Middle frontal gyrus (tissue), 1 donor: ENCODE results near the gene LRRC23.

Experiments used
- DNase-seq: peaks from one replicate; pipeline ENCODE4 v3.0.0-alpha.2; 2015; ENCODE audit warnings: low spot score; ENCODE audit errors: extremely low spot score

LRRC23 gene

DNA sequence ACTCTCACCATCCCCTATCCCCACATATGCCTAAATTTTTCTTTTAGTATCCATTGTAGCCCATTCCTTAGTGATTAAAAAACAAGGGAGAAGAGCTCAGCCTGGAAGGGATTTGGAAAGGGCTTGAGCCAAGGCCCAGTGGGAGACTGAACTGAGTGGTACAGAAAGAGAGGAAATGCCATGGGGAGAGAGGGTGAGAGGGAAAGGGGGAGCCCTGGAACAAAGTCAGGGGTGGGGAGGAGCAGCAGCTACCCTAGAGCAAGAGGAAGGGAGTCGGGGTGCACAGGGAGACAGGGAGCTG is 20.6 kb downstream of the LRRC23 start:
- DNase-seq: no peak

DNA sequence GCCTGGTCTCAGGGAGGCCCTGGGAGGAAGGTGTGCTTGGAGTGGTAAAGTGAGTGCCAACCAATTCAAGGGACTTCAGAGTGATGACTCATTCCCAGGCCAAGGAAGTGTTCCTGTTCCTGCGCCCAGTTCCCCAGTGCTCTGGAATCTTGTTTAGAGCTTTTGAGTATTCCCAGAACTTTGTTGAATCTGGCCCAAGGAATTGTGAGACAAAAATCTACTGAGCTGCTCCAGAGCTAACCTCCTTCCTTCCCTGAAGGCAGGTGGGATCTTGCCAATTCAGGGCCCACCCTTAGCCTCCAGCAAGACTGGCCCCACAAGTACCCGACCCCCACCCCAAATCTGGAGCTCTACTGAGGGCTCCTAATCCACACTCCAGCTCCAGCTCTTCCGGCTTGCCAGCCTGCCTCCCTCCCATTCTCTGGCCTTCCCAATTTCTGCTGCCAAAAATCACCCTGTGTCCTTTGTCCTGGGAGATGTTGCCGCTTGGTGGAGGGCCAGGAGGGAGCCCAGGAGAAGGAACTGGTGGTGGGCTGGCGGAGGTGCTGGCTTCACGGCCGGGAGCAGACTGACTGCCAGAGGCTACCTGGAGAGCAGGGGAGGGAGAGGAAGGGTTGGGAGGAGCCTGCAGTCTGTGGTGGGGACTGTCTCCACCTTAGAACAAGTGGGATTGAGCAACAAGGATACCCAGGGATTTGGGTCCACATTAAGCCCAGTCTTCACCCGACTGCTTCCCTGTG is 21.1 kb downstream of the LRRC23 start:
- no peak for DNase-seq

DNA sequence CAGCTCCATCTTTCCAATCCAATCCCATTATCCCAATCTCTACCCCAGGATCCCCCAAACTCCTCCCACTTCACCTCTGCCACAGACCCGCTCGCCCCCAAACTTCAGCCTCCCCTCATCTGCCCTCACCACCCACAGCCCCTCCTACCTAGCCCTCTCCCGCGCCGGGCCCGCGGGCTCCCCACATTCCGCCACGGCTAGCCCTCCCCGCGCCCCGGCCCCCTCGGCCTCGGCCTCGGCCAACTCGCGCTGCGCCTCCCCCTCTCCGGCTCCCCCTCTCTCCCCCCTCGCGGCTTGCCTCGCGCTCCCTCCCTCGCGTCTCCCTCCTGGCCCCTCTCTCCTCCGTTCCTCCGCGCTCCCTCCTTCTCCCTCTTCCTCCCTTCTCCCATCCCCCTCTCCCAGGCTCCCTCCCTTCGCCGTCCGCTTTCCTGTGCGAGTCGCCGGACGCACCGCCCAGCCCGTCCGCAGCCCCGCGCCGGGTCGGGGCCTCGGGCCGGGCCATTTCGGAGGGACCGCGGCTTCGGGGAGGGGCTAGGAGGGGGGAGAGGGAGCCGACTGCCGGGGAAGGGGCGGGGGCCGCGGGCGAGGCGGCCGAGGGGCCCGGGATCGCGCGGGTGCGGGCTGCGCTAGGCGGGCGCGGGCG is 22.9 kb downstream of the LRRC23 start, which contains the start of gene ATN1:
Gene ATN1 (plus strand): TSS at position 581 of the 643 bp plus-strand sequence. CDS start 6,043 bp downstream, outside the sequence.
- DNase-seq: peak; percentile 53

DNA sequence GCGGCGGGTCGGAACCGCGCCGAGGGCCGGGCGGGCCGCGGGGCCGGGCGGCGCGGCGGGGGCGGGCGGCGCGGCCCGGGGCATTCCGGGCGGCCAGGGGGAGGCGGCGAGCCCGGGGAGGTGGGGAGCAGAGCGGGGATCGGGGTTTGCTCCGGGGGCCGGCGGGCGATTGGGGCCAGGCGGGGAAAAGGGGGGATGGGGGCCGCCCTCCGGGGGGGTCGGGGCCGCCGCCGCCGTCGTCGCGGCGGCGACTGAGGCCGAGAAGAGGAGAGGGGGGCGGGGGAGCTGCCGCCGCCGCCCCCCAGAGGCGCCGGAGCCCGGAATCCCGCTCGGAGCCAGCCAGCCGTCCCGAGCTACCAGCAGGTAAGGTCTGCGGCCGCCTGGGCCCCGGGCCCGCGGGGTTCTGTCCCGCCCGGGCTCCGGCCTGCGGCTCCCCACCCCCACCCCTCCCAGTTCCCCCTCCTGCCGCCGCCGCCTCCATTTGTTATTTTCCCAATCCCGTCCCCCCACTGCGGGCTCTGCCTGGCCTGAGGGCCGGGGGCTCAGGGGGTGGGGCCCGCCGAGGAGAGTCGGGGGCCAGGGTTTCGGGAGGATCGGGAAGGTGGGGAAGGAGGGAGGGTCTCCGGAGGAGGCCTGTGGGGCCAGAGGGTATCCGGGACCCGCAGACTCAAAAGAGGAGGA is 23.5 kb downstream of the LRRC23 start:
- DNase-seq: no peak

DNA sequence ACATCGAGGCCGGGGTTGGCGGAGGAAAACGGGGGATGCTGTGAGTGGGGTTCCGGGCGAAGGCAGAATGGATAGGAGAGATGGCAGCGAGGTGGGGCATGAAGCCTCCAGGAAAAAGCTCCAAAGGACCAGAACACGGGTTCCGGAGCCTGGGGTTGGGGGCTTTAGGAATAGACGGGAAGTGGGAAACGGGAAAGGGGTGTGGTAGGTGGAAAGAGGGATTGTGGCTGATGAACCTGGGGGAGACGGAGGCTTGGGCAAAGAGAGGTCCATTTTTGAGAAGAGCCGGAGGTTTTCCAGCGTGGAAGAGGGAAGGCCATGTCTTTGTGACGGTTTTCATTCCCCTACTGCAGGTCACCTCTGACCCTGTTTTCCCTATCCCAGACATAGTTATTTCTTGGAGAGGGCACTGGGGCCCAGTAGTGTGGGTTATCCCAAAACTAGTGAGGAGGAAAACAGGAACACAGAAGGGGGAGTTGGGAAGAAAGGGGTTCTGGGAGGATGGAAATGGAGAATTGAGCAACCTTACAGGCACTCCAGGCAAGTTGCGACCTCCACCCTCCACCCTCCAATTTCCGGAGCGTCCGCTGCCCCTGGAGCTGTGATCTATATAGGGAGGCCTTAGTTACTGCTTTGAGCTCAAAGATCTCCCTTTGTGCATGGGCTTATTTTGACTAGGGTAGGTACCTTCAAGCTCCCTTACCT is 24.2 kb downstream of the LRRC23 start:
- DNase-seq: no peak

DNA sequence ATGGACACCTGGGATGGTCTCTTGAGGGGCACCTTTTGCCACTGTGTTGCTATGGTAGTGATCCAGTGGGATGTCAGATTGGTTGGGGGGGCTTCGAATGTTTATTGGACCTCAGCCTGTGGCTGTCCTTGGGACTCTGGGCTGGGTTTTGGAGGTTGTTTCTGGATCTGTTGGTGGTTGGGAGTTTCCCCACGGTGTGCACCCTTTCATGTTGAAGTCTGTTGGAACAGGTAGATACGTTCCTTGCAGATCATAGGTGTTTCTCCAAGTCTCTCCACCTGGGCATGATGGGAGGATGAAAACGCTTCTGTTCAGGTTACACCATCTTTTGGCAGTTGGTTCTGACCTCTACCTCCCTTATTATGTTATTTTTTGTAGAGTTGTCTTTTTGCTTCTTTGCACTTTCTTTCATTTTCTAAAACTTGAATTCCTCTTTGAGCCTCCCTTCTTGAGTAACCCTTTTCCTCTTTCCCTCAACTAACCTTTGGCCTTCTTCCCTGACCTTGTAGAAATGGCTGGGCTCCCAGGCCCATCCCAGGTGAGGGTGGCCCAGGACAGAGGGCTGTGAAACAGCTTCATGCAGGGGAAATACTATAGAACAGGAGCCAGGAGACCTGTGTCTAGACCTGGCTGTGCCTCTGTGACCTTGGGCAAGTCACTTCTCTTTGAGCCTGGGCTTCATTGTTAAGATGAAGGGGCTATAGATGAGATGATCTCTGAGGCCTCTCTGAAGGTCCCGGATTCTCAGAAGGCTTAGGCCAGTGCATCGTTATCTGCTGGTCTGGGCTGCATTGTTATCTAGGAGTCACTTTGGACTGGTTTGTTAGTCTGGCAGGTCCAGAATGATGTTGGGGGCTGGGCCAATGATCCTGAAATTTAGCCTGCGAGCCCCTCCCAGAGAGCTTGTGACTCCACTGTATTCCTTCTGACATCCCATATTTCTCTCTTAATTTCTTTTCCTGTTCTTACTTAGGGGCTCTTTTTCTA is 25.1 kb downstream of the LRRC23 start:
- no peak for DNase-seq

DNA sequence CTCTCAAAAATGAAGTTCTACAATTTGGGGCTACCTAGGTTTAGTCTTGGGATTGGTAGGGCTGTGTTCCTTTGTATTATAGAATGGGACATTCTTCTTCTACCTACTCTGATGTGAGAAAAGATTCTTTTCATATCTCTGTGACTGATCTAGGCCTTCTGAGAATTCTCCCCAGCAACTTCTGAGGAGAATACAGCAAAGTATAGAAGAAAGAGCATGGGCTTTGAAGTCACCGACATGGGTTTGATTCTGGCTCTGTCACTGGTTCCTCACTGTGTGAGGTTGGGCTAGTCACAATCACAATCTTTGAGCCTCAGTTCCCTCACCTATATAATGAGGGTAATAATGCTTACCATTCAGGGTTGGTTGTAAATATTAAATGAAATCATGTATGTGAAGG is 28.1 kb downstream of the LRRC23 start:
- no peak for DNase-seq

DNA sequence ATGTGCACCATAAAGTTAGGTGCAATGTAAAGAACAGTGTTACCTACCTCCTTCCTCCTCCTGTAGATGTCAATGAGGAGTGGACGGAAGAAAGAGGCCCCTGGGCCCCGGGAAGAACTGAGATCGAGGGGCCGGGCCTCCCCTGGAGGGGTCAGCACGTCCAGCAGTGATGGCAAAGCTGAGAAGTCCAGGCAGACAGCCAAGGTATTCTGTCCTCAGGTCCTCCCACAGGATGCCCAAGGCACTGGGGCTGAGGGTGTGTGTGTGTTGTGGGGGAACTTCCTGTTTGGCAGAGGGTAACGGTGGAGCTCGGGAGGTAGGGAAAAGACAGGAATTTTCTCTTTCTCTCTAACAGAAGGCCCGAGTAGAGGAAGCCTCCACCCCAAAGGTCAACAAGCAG is 29.5 kb downstream of the LRRC23 start:
- DNase-seq: no peak

DNA sequence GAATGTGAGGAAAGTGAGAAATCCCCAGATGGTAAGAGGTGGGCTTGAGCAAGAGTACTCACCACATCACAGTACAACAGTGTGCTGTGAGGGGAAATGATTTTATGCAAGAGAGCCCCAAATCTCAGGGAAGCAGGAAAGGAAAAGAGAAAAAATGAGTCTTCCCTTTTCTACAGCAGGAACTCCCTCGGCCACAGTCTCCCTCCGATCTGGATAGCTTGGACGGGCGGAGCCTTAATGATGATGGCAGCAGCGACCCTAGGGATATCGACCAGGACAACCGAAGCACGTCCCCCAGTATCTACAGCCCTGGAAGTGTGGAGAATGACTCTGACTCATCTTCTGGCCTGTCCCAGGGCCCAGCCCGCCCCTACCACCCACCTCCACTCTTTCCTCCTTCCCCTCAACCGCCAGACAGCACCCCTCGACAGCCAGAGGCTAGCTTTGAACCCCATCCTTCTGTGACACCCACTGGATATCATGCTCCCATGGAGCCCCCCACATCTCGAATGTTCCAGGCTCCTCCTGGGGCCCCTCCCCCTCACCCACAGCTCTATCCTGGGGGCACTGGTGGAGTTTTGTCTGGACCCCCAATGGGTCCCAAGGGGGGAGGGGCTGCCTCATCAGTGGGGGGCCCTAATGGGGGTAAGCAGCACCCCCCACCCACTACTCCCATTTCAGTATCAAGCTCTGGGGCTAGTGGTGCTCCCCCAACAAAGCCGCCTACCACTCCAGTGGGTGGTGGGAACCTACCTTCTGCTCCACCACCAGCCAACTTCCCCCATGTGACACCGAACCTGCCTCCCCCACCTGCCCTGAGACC is 31.0 kb downstream of the LRRC23 start:
- no peak for DNase-seq

DNA sequence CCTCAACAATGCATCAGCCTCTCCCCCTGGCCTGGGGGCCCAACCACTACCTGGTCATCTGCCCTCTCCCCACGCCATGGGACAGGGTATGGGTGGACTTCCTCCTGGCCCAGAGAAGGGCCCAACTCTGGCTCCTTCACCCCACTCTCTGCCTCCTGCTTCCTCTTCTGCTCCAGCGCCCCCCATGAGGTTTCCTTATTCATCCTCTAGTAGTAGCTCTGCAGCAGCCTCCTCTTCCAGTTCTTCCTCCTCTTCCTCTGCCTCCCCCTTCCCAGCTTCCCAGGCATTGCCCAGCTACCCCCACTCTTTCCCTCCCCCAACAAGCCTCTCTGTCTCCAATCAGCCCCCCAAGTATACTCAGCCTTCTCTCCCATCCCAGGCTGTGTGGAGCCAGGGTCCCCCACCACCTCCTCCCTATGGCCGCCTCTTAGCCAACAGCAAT is 31.6 kb downstream of the LRRC23 start:
- DNase-seq: no peak

DNA sequence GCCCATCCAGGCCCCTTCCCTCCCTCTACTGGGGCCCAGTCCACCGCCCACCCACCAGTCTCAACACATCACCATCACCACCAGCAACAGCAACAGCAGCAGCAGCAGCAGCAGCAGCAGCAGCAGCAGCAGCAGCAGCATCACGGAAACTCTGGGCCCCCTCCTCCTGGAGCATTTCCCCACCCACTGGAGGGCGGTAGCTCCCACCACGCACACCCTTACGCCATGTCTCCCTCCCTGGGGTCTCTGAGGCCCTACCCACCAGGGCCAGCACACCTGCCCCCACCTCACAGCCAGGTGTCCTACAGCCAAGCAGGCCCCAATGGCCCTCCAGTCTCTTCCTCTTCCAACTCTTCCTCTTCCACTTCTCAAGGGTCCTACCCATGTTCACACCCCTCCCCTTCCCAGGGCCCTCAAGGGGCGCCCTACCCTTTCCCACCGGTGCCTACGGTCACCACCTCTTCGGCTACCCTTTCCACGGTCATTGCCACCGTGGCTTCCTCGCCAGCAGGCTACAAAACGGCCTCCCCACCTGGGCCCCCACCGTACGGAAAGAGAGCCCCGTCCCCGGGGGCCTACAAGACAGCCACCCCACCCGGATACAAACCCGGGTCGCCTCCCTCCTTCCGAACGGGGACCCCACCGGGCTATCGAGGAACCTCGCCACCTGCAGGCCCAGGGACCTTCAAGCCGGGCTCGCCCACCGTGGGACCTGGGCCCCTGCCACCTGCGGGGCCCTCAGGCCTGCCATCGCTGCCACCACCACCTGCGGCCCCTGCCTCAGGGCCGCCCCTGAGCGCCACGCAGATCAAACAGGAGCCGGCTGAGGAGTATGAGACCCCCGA is 32.2 kb downstream of the LRRC23 start:
- DNase-seq: no peak

DNA sequence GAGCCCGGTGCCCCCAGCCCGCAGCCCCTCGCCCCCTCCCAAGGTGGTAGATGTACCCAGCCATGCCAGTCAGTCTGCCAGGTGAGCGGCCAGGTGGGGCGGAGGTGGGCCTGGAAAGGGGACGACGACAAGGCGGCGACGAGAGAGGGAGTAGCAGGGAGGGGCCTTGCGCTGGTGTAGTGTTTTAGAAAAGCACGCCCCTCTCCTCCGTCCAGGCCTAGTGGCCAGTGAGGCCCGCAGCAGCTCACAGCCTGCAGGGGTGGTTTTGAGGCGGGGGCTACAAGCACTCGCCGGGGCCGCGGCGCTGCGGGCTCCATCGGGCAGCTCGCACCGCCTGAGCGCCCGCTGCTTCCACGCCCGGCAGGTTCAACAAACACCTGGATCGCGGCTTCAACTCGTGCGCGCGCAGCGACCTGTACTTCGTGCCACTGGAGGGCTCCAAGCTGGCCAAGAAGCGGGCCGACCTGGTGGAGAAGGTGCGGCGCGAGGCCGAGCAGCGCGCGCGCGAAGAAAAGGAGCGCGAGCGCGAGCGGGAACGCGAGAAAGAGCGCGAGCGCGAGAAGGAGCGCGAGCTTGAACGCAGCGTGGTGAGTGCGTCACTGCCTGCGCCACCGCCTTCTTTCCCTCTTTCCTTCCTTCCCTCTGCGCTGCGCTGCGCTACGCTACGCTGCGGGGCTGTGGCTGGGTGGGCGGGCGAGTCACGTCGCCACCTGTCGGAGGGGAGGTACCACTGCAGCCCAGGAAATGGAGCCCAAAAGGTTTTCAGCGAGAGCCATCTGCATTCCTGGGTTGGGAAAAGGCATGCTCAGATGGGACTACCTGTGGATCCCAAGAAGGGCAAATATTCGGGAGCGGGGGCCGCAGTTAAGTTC is 33.1 kb downstream of the LRRC23 start:
- DNase-seq: peak; percentile 90

DNA sequence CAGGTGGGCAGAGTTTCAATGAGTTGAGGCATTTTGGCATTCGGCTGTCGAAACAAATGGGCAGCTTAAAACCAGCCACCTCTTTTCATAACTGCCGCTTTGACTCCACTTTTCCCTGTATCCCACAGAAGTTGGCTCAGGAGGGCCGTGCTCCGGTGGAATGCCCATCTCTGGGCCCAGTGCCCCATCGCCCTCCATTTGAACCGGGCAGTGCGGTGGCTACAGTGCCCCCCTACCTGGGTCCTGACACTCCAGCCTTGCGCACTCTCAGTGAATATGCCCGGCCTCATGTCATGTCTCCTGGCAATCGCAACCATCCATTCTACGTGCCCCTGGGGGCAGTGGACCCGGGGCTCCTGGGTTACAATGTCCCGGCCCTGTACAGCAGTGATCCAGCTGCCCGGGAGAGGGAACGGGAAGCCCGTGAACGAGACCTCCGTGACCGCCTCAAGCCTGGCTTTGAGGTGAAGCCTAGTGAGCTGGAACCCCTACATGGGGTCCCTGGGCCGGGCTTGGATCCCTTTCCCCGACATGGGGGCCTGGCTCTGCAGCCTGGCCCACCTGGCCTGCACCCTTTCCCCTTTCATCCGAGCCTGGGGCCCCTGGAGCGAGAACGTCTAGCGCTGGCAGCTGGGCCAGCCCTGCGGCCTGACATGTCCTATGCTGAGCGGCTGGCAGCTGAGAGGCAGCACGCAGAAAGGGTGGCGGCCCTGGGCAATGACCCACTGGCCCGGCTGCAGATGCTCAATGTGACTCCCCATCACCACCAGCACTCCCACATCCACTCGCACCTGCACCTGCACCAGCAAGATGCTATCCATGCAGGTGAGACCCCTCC is 34.0 kb downstream of the LRRC23 start:
- DNase-seq: no peak

DNA sequence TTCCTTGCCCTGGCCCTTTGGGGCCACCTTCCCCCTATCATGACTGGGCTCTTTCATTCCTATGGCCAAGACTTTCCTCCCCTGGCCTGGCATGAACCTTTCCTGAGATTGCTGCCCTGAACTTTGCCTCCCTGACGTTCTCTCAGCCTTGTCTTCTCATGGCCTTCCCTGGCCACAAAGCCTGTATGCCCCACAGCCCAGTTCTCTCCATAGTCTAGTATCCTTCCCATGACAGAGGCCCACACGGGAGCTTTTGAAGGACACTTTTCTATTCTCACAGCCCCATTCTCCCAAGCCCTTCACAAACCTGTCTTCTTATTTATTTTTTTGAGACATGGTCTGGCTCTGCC is 34.5 kb downstream of the LRRC23 start:
- no peak for DNase-seq

DNA sequence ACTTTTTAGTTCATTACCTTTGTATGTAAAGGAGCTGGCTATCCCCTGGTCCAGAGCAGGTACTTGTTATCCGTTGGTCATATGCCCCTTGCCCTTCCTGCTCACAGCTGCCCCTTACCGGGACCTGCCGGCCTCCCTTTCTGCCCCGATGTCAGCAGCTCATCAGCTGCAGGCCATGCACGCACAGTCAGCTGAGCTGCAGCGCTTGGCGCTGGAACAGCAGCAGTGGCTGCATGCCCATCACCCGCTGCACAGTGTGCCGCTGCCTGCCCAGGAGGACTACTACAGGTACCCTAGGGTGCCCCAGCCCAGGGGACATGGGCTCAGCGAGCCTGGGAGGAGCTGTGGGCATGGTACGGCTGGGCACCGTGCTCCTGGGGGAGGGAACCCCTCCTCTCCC is 36.6 kb downstream of the LRRC23 start:
- DNase-seq: no peak

DNA sequence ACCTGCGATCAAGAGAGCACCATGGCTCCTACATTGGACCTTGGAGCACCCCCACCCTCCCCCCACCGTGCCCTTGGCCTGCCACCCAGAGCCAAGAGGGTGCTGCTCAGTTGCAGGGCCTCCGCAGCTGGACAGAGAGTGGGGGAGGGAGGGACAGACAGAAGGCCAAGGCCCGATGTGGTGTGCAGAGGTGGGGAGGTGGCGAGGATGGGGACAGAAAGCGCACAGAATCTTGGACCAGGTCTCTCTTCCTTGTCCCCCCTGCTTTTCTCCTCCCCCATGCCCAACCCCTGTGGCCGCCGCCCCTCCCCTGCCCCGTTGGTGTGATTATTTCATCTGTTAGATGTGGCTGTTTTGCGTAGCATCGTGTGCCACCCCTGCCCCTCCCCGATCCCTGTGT is 37.2 kb downstream of the LRRC23 start:
- no peak for DNase-seq

DNA sequence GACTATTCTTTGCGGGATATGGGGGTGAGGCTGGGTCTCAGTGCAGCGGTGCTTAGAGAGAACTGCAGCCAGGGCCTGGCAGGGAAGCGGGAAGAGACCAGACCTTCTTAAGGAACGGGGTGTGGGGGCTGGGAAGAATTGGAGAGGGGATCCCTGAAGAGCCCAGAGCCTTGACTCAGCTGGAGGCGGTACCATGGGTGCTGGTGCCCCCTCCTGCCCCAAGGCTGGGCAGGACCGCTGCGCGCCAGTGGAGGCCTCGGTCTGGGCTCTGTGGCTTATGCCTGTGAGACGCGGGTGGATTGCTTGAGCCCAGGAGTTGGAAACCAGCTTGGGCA is 37.7 kb downstream of the LRRC23 start:
- DNase-seq: no peak

DNA sequence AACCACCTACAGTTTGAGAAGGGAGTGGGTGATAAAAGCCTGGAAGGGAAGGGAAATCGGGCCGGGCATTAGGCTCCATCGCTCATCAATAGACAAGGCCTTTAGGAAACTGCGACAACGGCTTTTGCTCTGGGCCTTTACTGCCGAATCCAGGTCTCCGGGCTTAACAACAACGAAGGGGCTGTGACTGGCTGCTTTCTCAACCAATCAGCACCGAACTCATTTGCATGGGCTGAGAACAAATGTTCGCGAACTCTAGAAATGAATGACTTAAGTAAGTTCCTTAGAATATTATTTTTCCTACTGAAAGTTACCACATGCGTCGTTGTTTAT is 38.7 kb downstream of the LRRC23 start:
- DNase-seq: peak; percentile 88
